Neutrophil (primary cell): ENCODE data around the gene KIAA2012.

Experiments
- H3K27ac ChIP-seq: fragments of 200-600 bp; sonication (generic); 2 replicates; pipeline ENCODE4 v1.5.1; 2016; ENCODE audit warnings: mild to moderate bottlenecking, moderate library complexity
- H3K27me3 ChIP-seq: fragments of 200-600 bp; sonication (generic); 2 replicates; pipeline ENCODE4 v1.6.0; 2016; ENCODE audit warnings: mild to moderate bottlenecking
- H3K36me3 ChIP-seq: fragments of 200-600 bp; sonication (generic); 2 replicates; pipeline ENCODE4 v1.5.1; 2017
- H3K4me1 ChIP-seq, 2 experiments: fragments of 200-600 bp in 1 of 2; sonication (generic) in 1 of 2; 1 replicate in 1 of 2; 2 replicates in 1 of 2; pipeline versions ENCODE4 v1.5.1 to v1.6.1; 2013 to 2016; ENCODE audit warnings: low read depth in 1 of 2, low read length in 1 of 2, mild to moderate bottlenecking in 1 of 2, moderate library complexity in 1 of 2; ENCODE audit not compliant: control insufficient read depth in 1 of 2, insufficient read depth in 1 of 2
- H3K4me3 ChIP-seq, 2 experiments: fragments of 200-600 bp in 1 of 2; sonication (generic) in 1 of 2; 1 replicate in 1 of 2; 2 replicates in 1 of 2; pipeline ENCODE4 v1.5.1; 2013 to 2016; ENCODE audit warnings: low read depth in 1 of 2, low read length in 1 of 2, mild to moderate bottlenecking in 1 of 2, moderate library complexity in 1 of 2
- H3K9me3 ChIP-seq: fragments of 200-600 bp; sonication (generic); 2 replicates; pipeline ENCODE4 v1.5.1; 2016
- TF ChIP-seq, protein P1 (sequence below): fragments of 200-600 bp; sonication (generic); IDR thresholded peaks from 2 replicates; pipeline ENCODE4 v1.5.1; 2016; ENCODE audit warnings: antibody characterized with exemption

Gene KIAA2012

DNA sequence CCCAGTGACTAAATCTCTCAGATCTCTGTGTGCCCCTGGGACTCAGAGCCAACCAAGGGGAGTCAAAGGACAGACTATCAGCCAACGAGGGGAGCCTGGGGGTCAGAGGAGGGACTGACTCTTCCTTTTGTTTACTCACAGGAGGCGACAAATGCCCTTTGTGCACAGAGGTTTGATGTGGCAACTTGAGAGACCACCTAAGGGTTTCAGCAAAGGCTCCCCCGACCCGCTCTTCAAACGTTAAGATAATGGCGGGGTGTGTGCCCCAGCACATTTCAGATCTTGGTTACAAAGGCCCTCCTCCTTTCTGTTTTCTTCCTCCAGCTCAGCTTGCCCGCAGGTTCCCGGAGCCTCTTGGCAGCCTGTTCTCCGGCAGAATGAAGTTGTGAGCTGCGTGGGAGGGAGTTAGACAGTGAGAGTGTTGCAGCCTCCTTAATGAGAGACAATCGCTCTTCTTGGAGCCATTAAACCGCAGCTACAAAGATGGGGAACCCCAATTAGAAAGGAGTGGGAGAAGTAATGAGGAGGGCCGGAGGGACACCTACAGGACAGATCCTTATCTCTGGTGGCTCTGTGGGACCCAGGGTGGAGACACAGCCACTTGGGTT, 76.2 kb downstream of the KIAA2012 start:
- TF ChIP-seq, protein P1, sequence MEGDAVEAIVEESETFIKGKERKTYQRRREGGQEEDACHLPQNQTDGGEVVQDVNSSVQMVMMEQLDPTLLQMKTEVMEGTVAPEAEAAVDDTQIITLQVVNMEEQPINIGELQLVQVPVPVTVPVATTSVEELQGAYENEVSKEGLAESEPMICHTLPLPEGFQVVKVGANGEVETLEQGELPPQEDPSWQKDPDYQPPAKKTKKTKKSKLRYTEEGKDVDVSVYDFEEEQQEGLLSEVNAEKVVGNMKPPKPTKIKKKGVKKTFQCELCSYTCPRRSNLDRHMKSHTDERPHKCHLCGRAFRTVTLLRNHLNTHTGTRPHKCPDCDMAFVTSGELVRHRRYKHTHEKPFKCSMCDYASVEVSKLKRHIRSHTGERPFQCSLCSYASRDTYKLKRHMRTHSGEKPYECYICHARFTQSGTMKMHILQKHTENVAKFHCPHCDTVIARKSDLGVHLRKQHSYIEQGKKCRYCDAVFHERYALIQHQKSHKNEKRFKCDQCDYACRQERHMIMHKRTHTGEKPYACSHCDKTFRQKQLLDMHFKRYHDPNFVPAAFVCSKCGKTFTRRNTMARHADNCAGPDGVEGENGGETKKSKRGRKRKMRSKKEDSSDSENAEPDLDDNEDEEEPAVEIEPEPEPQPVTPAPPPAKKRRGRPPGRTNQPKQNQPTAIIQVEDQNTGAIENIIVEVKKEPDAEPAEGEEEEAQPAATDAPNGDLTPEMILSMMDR = no peak

DNA sequence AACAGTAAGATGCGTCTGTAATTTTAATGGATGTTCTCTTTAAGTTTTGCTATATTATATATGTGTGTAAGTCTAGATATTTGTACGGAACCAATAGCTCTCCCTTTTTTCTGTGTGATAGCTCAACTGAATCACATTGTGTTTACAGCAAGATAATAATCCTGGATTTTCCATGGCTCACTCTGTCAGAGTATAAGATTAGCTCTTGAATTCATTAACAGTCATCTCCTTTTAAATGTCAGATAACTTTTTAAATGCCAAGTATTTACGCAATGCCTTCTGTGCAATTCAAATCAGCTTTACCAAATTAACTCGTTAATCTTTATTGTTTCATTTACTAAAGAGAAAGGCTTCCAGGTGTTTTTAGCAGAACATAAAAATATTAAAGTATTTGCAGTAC, 76.9 kb downstream of the KIAA2012 start:
- no peaks in the 10 kb centered on the region for H3K36me3 ChIP-seq
- TF ChIP-seq, protein P1 = no peak
- no peaks in the 10 kb centered on the region for H3K4me1 ChIP-seq
- H3K27me3 ChIP-seq = no peaks in the 10 kb centered on the region
- H3K27ac ChIP-seq = no peak overlapping the region
- no peak overlapping the region for H3K4me3 ChIP-seq
- H3K9me3 ChIP-seq = no peaks in the 10 kb centered on the region

More for the DNA sequence above, 76.2 kb downstream of the KIAA2012 start:
- Histone ChIP-seq H3K27ac (no peak overlapping the region), H3K27me3 (no peaks in the 10 kb centered on the region), H3K4me3 (no peak overlapping the region), H3K4me1 (no peaks in the 10 kb centered on the region), H3K9me3 (no peaks in the 10 kb centered on the region), H3K36me3 (no peaks in the 10 kb centered on the region)

DNA sequence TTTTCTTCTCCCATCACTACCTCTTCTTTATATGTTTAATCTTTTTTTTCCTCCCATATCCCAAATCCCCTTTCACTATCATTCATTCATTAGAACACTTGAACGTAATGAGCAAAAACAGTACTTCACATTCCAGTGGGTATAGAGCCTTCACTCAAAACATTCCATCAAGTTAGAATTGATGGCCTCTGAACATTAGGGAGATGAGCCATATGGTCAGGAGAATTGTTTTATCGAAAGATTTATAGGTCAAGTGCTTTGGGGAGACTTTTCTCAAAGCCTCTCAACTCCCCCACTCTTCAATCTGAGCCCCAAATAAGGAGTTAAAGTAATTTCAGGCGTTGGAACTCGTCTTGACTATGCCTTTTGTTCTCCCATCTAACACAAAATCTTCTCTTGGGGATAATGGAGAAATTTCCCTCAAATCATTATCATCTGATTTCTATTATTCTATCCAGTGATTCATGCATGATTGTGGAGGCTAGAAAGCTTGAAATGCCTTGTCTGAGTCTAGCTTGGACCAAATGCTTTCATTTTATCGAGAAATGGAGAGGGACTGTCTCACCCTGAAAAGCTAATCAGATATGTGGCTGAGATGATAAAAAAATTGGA, 79.2 kb downstream of the KIAA2012 start:
- Histone ChIP-seq H3K9me3 (no peaks in the 10 kb centered on the region), H3K4me1 (no peaks in the 10 kb centered on the region), H3K4me3 (no peak overlapping the region), H3K27ac (no peak overlapping the region), H3K36me3 (no peaks in the 10 kb centered on the region), H3K27me3 (no peaks in the 10 kb centered on the region)
- TF ChIP-seq, protein P1 = no peak

DNA sequence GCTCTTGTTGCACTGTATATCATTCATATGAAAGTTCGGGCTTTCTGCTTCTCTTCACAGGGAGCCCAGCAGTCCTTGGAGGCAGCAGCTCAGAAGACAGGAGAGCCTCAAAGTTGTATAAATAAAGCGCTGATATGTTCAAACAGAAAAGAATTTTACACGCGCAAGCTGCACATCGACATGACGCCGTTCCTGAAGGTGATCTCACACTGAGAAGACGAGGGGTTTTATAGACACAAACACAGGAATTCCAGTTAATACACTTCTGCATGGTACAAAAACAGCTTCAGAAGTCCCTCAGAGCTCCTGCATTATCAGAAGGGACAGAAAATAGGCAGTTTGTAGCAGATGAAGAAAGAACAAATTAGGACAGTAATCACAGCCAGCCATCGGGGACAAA, 81.6 kb downstream of the KIAA2012 start:
- TF ChIP-seq, protein P1 = no peak
- Histone ChIP-seq H3K27me3 (no peaks in the 10 kb centered on the region), H3K4me1 (no peaks in the 10 kb centered on the region), H3K27ac (no peak overlapping the region), H3K4me3 (no peak overlapping the region), H3K36me3 (no peaks in the 10 kb centered on the region), H3K9me3 (no peaks in the 10 kb centered on the region)

DNA sequence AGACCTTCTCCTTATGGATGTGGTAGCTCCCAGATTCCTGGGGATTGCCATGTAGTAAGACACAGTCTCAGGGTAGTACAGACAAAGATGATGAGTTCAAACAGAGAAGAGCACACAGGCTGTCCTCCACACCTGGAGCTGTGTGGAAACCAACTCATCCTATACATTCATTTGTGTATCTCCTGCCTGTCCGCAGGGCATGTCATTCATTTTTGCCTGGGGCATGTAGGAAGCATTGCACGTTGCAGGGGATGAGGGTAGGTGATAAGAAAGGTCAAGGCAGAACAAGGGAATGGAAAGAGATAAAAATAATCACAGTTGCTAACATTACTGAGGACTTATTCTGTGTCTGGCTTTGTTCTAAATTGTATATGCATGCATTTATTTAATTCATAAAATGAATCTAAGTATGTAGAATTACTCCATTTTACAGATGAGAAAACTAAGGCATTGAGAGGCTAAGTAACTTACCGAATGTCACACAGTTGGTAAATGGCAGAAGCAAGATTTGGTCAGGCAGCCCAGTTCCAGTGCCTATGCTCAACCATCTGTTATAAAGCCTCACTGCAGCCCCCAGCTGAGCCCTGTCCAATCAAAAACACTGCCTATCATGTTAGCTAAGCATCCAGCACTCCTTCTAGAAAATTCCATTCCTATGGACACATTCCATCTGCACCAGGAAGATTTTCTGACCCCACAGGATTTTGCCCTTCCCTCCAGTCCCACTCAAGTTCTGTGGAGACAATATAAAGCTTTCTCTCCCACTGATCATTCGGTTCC, 84.3 kb downstream of the KIAA2012 start:
- H3K9me3 ChIP-seq = no peaks in the 10 kb centered on the region
- H3K4me3 ChIP-seq = no peak overlapping the region
- no peak overlapping the region for H3K27ac ChIP-seq
- no peaks in the 10 kb centered on the region for H3K4me1 ChIP-seq
- H3K27me3 ChIP-seq = no peaks in the 10 kb centered on the region
- TF ChIP-seq, protein P1 = no peak
- H3K36me3 ChIP-seq = no peaks in the 10 kb centered on the region
